ENCODE data around the gene FMO4. TPM values are rescaled to one million over a fixed set of nuclear protein-coding genes. Genes with fewer than 3 reads are reported as not detected.

Gene FMO4
- total and polyA plus RNA-seq, 2 experiments from 2014 or later: 3.1 to 3.4 TPM

DNA sequence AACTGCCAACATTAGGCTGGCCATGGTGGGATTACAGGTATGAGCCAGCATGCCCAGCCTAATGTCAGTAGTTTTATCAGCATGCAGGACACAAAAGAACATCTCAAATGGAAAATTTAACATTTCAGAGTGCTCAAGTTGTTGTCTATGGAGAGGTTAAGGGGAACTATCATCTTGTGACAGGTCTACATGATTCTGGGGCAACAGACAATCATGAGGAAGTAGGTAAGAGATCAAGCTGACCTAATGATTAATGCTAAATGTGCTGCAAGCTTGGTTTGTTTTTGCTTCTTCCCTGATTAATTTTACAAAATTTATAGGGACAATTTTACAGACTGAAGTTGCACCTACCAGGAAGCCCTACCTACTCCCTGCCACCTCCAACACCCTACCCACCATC, 36.6 kb downstream of the FMO4 start:
- H3K4me2 ChIP-seq: no peak overlapping the region
- peaks cover 2% of the 10 kb centered on the region for H3K27me3 Mint-ChIP-seq (ENCODE audit: insufficient read depth, low read depth, poor library complexity)
- H3K9me3 Mint-ChIP-seq: peaks cover 4% of the 10 kb centered on the region; the same call in 2 of the 3 replicates

More for the DNA sequence above, 36.6 kb downstream of the FMO4 start:
- peaks cover 7% of the 10 kb centered on the region; the same call in 2 of the 3 replicates for H3K4me1 Mint-ChIP-seq
- H3K27me3 ChIP-seq (ENCODE audit: insufficient read depth): no peaks in the 10 kb centered on the region
- H3K4me1 ChIP-seq (ENCODE audit: insufficient read depth): no peaks in the 10 kb centered on the region
- H3F3A ChIP-seq (replicated peaks; ENCODE audit: low read depth): no peaks in the 10 kb centered on the region
- H4K20me1 ChIP-seq (replicated peaks; ENCODE audit: insufficient read depth): no peaks in the 10 kb centered on the region
- no peak for ATAC-seq
- 0 out of 2 replicates have a peak, but pooled peaks cover 7% of the 10 kb centered on the region for H3K9me2 ChIP-seq (ENCODE audit: insufficient read depth)
- no peak overlapping the region for H3K4me3 Mint-ChIP-seq
- no peak overlapping the region for H3K27ac ChIP-seq (ENCODE audit: low read depth)
- 0 out of 3 replicates have a peak, but pooled peaks cover 3% of the 10 kb centered on the region for H3K36me3 Mint-ChIP-seq (ENCODE audit: low read depth)
- TF ChIP-seq ZNF331 (CRISPR knock-in tag; IDR thresholded peaks at IDR 0.05; ENCODE audit: low read depth): no peak
- TF ChIP-seq EZH2 (IDR thresholded peaks at IDR 0.05; ENCODE audit: low read depth, unreplicated experiment): no peak
- no peak for TF ChIP-seq ETS1 (IDR thresholded peaks at IDR 0.05)
- TF ChIP-seq ZNF462 (CRISPR knock-in tag; IDR thresholded peaks at IDR 0.05): no peak
- TF ChIP-seq STAT1 (IDR thresholded peaks at IDR 0.05; ENCODE audit: unreplicated experiment): no peak
- no peak for TF ChIP-seq CREB1 (CRISPR knock-in tag; IDR thresholded peaks at IDR 0.05; ENCODE audit: low read depth)
- TF ChIP-seq REST (IDR thresholded peaks at IDR 0.05; ENCODE audit: unreplicated experiment): no peak
- no peak for TF ChIP-seq POLR2AphosphoS5 (IDR thresholded peaks at IDR 0.05; ENCODE audit: low read depth)
- no peak for TF ChIP-seq ZNF114 (CRISPR knock-in tag; IDR thresholded peaks at IDR 0.05)
- TF ChIP-seq EZH2phosphoT487 (IDR thresholded peaks at IDR 0.05; ENCODE audit: unreplicated experiment): no peak
- TF ChIP-seq, protein P1, sequence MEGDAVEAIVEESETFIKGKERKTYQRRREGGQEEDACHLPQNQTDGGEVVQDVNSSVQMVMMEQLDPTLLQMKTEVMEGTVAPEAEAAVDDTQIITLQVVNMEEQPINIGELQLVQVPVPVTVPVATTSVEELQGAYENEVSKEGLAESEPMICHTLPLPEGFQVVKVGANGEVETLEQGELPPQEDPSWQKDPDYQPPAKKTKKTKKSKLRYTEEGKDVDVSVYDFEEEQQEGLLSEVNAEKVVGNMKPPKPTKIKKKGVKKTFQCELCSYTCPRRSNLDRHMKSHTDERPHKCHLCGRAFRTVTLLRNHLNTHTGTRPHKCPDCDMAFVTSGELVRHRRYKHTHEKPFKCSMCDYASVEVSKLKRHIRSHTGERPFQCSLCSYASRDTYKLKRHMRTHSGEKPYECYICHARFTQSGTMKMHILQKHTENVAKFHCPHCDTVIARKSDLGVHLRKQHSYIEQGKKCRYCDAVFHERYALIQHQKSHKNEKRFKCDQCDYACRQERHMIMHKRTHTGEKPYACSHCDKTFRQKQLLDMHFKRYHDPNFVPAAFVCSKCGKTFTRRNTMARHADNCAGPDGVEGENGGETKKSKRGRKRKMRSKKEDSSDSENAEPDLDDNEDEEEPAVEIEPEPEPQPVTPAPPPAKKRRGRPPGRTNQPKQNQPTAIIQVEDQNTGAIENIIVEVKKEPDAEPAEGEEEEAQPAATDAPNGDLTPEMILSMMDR (conservative IDR thresholded peaks at IDR 0.05; ENCODE audit: low read depth in 2 of 2): no peak
- no peak for TF ChIP-seq NANOG (IDR thresholded peaks at IDR 0.05; ENCODE audit: borderline replicate concordance)
- no peak for TF ChIP-seq JUNB (IDR thresholded peaks at IDR 0.05; ENCODE audit: unreplicated experiment)
- H3K79me2 ChIP-seq (replicated peaks; ENCODE audit: insufficient read depth): no peaks in the 10 kb centered on the region
- no peak overlapping the region for H3K27ac Mint-ChIP-seq
- no peaks in the 10 kb centered on the region; the same call in 1 of the 2 replicates for H3K36me3 ChIP-seq (ENCODE audit: insufficient read depth)
- H3K4me3 ChIP-seq: no peak overlapping the region
- DNase-seq (ENCODE audit: low spot score): no peak
- H2AFZ ChIP-seq: no peak overlapping the region

Measured in GM23338 (cell line).